ENCODE data around the gene ZDHHC22.

ZDHHC22 gene

DNA sequence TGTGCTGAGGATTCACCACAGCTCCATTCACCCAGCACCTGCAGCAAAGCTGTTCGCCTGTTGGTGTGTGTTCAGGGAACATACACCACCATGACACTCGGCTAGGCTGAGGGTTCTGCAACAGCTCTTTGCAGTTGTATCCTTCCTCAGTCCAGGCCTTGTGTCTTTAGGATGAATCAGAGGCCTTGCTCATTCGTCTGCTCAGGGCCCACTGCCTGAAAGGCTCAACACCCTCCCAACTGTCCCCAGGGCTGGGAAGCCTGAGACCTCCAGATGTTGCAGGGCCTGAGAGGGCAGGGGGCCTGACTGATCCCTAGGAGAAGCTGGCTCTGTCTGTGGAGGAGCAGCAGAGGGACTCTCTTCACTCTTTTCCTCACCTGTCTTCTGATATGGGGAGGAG is 11.2 kb downstream of the ZDHHC22 start:
- H3K4me3 ChIP-seq (ENCODE audit: low read depth, low read length): no peak overlapping the region
- TF ChIP-seq, protein P1, sequence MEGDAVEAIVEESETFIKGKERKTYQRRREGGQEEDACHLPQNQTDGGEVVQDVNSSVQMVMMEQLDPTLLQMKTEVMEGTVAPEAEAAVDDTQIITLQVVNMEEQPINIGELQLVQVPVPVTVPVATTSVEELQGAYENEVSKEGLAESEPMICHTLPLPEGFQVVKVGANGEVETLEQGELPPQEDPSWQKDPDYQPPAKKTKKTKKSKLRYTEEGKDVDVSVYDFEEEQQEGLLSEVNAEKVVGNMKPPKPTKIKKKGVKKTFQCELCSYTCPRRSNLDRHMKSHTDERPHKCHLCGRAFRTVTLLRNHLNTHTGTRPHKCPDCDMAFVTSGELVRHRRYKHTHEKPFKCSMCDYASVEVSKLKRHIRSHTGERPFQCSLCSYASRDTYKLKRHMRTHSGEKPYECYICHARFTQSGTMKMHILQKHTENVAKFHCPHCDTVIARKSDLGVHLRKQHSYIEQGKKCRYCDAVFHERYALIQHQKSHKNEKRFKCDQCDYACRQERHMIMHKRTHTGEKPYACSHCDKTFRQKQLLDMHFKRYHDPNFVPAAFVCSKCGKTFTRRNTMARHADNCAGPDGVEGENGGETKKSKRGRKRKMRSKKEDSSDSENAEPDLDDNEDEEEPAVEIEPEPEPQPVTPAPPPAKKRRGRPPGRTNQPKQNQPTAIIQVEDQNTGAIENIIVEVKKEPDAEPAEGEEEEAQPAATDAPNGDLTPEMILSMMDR (IDR thresholded peaks at IDR 0.05; ENCODE audit: insufficient read depth, low read depth, low read length, missing control alignments): no peak
- no peak for DNase-seq (ENCODE audit: low read depth)

DNA sequence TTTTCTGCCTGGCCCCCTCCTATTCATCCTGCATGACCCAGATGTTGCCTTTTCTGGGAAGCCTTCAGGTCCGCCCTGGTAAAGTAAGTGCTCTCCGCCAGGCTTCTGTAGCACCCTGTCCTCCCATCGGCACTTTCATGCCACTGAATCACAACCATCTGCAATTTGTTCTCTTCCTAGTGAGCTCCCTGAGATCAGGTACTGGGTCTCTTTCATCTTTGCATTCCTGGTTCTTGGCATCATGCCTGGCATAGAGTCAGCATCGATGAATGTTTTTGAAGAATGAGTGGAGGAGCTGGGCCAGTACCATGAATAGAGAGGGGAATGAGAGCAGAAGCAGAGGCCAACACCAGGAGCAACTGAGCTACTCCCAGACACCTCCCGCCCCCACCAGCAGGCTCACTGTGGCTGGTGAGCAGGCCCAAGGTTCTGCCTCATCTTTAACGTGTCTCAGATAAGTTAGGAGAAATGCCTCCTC is 13.1 kb downstream of the ZDHHC22 start:
- no peak overlapping the region for H3K4me3 ChIP-seq (ENCODE audit: low read depth, low read length)
- TF ChIP-seq, protein P1 (IDR thresholded peaks at IDR 0.05; ENCODE audit: insufficient read depth, low read depth, low read length, missing control alignments): no peak
- no peak for DNase-seq (ENCODE audit: low read depth)

DNA sequence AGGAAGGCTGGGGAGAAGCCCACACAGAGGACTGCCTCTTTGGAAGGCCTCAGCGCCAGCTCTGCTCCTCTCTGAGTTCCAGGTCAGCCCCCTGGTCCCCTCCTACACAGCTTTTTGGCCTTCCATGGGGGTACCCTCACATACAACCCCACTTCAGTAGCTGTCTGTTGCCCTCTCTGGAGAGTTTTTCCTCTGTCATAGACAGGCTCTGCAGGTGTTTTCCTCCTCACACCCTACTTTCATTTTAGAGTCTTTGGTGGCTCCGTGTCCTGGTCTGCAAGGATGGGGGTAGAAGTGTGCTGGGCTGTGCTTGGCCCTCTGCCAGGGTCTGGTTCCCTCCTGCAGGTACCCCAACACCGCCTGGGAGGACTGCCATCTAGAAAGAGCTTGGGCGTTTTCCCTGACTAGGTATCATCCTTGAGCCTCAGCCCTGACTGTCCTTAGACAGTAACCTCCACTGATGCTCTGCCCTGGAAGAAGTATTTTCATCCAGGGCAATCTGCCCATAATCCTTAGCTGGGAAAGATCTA is 15.1 kb downstream of the ZDHHC22 start:
- DNase-seq (ENCODE audit: low read depth): no peak
- no peak overlapping the region for H3K4me3 ChIP-seq (ENCODE audit: low read depth, low read length)
- TF ChIP-seq, protein P1 (IDR thresholded peaks at IDR 0.05; ENCODE audit: insufficient read depth, low read depth, low read length, missing control alignments): no peak

DNA sequence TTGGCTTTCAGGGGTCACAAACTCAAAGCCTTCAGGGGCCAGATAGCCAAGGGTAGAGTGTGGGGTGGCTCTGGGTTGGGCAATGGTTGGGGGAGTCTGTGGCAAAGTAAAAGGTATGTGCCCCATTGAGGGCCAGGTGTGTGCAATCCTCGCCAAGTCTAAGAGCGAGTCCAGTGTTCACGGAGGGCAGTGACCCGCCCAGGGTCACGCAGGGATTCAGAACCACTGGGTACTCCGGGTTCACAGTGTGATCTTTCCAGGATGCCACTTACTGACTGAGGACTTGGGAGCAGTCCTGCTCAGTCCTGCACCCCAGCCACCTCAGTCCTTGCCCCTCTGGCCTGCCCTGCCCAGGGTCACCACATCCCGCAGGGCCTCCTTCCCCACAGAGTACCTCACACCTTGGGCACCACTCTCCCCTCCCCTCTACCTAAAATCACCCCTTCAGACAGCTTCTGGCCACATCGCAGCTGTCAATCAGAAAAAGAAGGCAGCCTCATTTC is 15.7 kb downstream of the ZDHHC22 start:
- TF ChIP-seq, protein P1 (IDR thresholded peaks at IDR 0.05; ENCODE audit: insufficient read depth, low read depth, low read length, missing control alignments): no peak
- no peak for DNase-seq (ENCODE audit: low read depth)
- H3K4me3 ChIP-seq (ENCODE audit: low read depth, low read length): no peak overlapping the region

DNA sequence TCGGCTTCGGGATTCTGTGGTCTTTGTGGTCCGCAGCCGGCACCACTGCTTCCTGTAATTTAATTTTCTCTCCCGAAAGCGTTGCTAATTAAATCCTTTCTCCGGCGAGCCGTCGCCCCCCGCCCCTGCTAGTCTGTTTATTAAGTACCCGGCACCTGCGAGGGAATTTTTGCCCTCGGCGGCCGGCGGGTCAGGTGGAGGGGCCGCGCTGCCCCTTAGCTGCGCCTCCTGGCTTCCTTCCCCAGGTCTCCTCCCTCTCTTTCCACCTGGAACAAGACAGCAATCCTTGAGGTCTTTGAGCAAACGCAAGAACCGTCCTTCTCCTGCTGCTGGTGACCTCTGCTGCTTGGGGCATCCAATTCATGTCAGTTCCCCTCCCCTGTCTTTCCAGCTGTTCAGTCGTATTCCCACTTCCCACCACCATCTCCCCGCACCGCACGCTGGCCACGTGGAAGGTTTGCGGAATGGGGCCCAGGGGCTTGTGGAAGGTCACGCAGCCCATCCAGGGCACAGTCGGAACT is 16.2 kb downstream of the ZDHHC22 start:
- H3K4me3 ChIP-seq (ENCODE audit: low read depth, low read length): peak overlapping the region; percentile 22
- DNase-seq (ENCODE audit: low read depth): no peak
- TF ChIP-seq, protein P1 (IDR thresholded peaks at IDR 0.05; ENCODE audit: insufficient read depth, low read depth, low read length, missing control alignments): no peak

DNA sequence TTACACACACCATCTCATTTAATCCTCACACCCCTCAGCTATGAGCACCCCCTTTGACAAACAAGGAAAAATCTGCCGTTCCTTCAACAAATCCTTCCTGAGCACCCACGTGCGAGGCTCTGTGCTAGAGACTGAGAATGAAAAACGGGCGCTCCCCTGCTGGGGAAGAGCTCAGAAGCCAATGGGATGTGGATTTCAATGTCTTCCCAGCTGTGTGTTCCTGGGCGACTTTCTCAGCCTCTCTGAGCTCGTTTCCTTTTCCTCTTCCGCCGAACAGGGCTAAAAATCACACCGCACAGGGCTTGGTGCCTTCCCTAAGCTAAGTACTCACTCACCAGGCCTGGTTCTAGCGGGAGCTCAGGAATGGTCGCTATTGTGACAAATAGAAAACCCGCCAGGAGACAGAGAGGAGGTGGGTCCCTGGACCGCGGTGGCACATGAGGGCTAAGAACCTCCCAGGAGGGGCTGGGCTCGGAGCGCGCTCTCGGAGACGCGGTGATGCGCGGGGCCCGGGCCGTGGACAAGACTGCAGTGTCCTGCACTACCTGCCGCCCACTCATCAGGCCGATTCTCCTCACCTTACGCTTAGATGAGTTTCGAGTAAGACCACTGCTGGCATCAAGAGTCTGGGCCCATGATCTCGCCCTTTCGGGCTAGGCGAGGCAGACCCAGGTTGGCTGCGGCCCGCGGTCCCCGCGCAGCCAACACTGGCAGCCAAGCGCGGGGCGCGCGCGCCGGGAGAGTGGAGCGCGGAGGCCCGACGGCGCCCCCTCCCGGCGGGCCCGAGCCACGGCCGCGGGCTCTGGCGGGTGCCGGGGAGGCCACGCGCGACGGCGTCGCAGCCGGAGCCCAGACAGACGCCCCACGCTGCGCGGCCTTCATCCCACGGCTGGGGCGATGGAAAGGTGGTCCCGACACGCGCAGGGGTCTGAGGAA is 17.0 kb downstream of the ZDHHC22 start:
- peak overlapping the region; percentile 48 for H3K4me3 ChIP-seq (ENCODE audit: low read depth, low read length)
- TF ChIP-seq, protein P1 (IDR thresholded peaks at IDR 0.05; ENCODE audit: insufficient read depth, low read depth, low read length, missing control alignments): peak; percentile 70
- peak; percentile 46 for DNase-seq (ENCODE audit: low read depth)
